DOHH2 (cell line): Measurements from ENCODE around the gene ERI2.

Source experiments
- CTCF ChIP-seq: fragments of 200-600 bp; sonication (generic); IDR thresholded peaks from one replicate; pipeline ENCODE4 v1.5.1; 2014; ENCODE audit warnings: antibody characterized with exemption, mild to moderate bottlenecking, low read depth, low read length; ENCODE audit not compliant: poor library complexity, severe bottlenecking
- EZH2phosphoT487 ChIP-seq: fragments of 200-600 bp; sonication (generic); IDR thresholded peaks from 2 replicates; pipeline ENCODE4 v1.6.1; 2017; ENCODE audit warnings: borderline replicate concordance, mild to moderate bottlenecking, antibody characterized with exemption, low read length, moderate library complexity, mixed read lengths

- no peak for TF ChIP-seq CTCF
- TF ChIP-seq EZH2phosphoT487, result no peak
Observed at GRCh38 chr16:20762404-20763123, 43.7 kb downstream of the ERI2 start.
